ENCODE data around the gene CNTFR.

CNTFR gene

GRCh38 chr9:34562135-34562745 lies 27.3 kb downstream of the CNTFR start:
- Mint-ChIP-seq H3K4me1 (no peaks in the 10 kb centered on the region), H3K36me3 (peaks cover 2% of the 10 kb centered on the region), H3K27ac (no peak overlapping the region), H3K9me3 (no peaks in the 10 kb centered on the region), H3K27me3 (peaks cover 45% of the 10 kb centered on the region), H3K4me3 (no peak overlapping the region)
- ATAC-seq (ENCODE audit: low read depth) (no peak), DNase-seq (ENCODE audit: low spot score in 2 of 2) (no peak)

- Mint-ChIP-seq H3K4me1 (no peaks in the 10 kb centered on the region), H3K9me3 (no peaks in the 10 kb centered on the region), H3K27me3 (peaks cover 44% of the 10 kb centered on the region), H3K4me3 (no peak overlapping the region), H3K27ac (no peak overlapping the region), H3K36me3 (peaks cover 2% of the 10 kb centered on the region)
- DNase-seq (ENCODE audit: low spot score in 2 of 2): no peak
- ATAC-seq (ENCODE audit: low read depth): no peak
Measured at GRCh38 chr9:34560599-34561214, 28.8 kb downstream of the CNTFR start.

GRCh38 chr9:34559624-34560455 lies 29.7 kb downstream of the CNTFR start:
- DNase-seq (ENCODE audit: low spot score in 2 of 2): no peak
- no peak for ATAC-seq (ENCODE audit: low read depth)
- Mint-ChIP-seq H3K27ac (no peak overlapping the region), H3K4me1 (no peaks in the 10 kb centered on the region), H3K27me3 (peaks cover 39% of the 10 kb centered on the region), H3K36me3 (peaks cover 2% of the 10 kb centered on the region), H3K4me3 (no peak overlapping the region), H3K9me3 (no peaks in the 10 kb centered on the region)

GRCh38 chr9:34558919-34559623 lies 30.5 kb downstream of the CNTFR start:
- Mint-ChIP-seq H3K27ac (no peak overlapping the region), H3K9me3 (no peaks in the 10 kb centered on the region), H3K4me3 (no peak overlapping the region), H3K4me1 (no peaks in the 10 kb centered on the region), H3K27me3 (peaks cover 39% of the 10 kb centered on the region), H3K36me3 (peaks cover 2% of the 10 kb centered on the region)
- ATAC-seq (ENCODE audit: low read depth) (no peak), DNase-seq (ENCODE audit: low spot score in 2 of 2) (no peak)

- no peak for DNase-seq (ENCODE audit: low spot score in 2 of 2)
- ATAC-seq (ENCODE audit: low read depth): no peak
- H3K27me3 Mint-ChIP-seq: peaks cover 32% of the 10 kb centered on the region
- H3K9me3 Mint-ChIP-seq: no peaks in the 10 kb centered on the region
- H3K27ac Mint-ChIP-seq: no peak overlapping the region
- no peak overlapping the region for H3K4me3 Mint-ChIP-seq
- H3K4me1 Mint-ChIP-seq: no peaks in the 10 kb centered on the region
- H3K36me3 Mint-ChIP-seq: peaks cover 2% of the 10 kb centered on the region
Measured at GRCh38 chr9:34558364-34558763, 31.2 kb downstream of the CNTFR start.

GRCh38 chr9:34557426-34558321 lies 31.9 kb downstream of the CNTFR start:
- Mint-ChIP-seq H3K27me3 (peaks cover 31% of the 10 kb centered on the region), H3K9me3 (no peaks in the 10 kb centered on the region), H3K4me1 (no peaks in the 10 kb centered on the region), H3K36me3 (peaks cover under 1% of the 10 kb centered on the region), H3K27ac (no peak overlapping the region), H3K4me3 (no peak overlapping the region)
- no peak for ATAC-seq (ENCODE audit: low read depth)
- no peak for DNase-seq (ENCODE audit: low spot score in 2 of 2)

GRCh38 chr9:34556949-34557348 lies 32.6 kb downstream of the CNTFR start:
- no peak overlapping the region for H3K27ac Mint-ChIP-seq
- DNase-seq (ENCODE audit: low spot score in 2 of 2): no peak
- no peak overlapping the region for H3K4me3 Mint-ChIP-seq
- no peaks in the 10 kb centered on the region for H3K9me3 Mint-ChIP-seq
- H3K27me3 Mint-ChIP-seq: peaks cover 32% of the 10 kb centered on the region
- no peaks in the 10 kb centered on the region for H3K36me3 Mint-ChIP-seq
- no peaks in the 10 kb centered on the region for H3K4me1 Mint-ChIP-seq
- no peak for ATAC-seq (ENCODE audit: low read depth)

GRCh38 chr9:34555936-34556525 lies 33.5 kb downstream of the CNTFR start:
- Mint-ChIP-seq H3K9me3 (no peaks in the 10 kb centered on the region), H3K36me3 (no peaks in the 10 kb centered on the region), H3K27ac (no peak overlapping the region), H3K4me3 (no peak overlapping the region), H3K27me3 (peaks cover 34% of the 10 kb centered on the region), H3K4me1 (no peaks in the 10 kb centered on the region)
- ATAC-seq (ENCODE audit: low read depth) (no peak), DNase-seq (ENCODE audit: low spot score in 2 of 2) (no peak)

- Mint-ChIP-seq H3K36me3 (no peaks in the 10 kb centered on the region), H3K4me3 (no peak overlapping the region), H3K4me1 (no peaks in the 10 kb centered on the region), H3K27ac (no peak overlapping the region), H3K9me3 (no peaks in the 10 kb centered on the region), H3K27me3 (peaks cover 34% of the 10 kb centered on the region)
- ATAC-seq (ENCODE audit: low read depth) (no peak), DNase-seq (ENCODE audit: low spot score in 2 of 2) (no peak)
Measured at GRCh38 chr9:34555500-34555899, 34.0 kb downstream of the CNTFR start.

GRCh38 chr9:34555002-34555348 lies 34.5 kb downstream of the CNTFR start:
- DNase-seq (ENCODE audit: low spot score in 2 of 2): no peak
- Mint-ChIP-seq H3K9me3 (no peaks in the 10 kb centered on the region), H3K36me3 (no peaks in the 10 kb centered on the region), H3K4me1 (no peaks in the 10 kb centered on the region), H3K27me3 (peaks cover 30% of the 10 kb centered on the region), H3K4me3 (no peak overlapping the region), H3K27ac (no peak overlapping the region)
- no peak for ATAC-seq (ENCODE audit: low read depth)

- H3K4me3 Mint-ChIP-seq: no peak overlapping the region
- H3K4me1 Mint-ChIP-seq: no peaks in the 10 kb centered on the region
- peaks cover 28% of the 10 kb centered on the region for H3K27me3 Mint-ChIP-seq
- ATAC-seq (ENCODE audit: low read depth) (no peak), DNase-seq (ENCODE audit: low spot score in 2 of 2) (no peak)
- no peaks in the 10 kb centered on the region for H3K9me3 Mint-ChIP-seq
- no peak overlapping the region for H3K27ac Mint-ChIP-seq
- H3K36me3 Mint-ChIP-seq: no peaks in the 10 kb centered on the region
Measured at GRCh38 chr9:34554211-34555001, 35.1 kb downstream of the CNTFR start.

GRCh38 chr9:34553511-34554021 lies 36.0 kb downstream of the CNTFR start:
- DNase-seq (ENCODE audit: low spot score in 2 of 2): no peak
- no peak overlapping the region for H3K4me3 Mint-ChIP-seq
- no peak for ATAC-seq (ENCODE audit: low read depth)
- no peak overlapping the region for H3K27ac Mint-ChIP-seq
- H3K9me3 Mint-ChIP-seq: no peaks in the 10 kb centered on the region
- no peaks in the 10 kb centered on the region for H3K36me3 Mint-ChIP-seq
- no peaks in the 10 kb centered on the region for H3K4me1 Mint-ChIP-seq
- H3K27me3 Mint-ChIP-seq: peaks cover 24% of the 10 kb centered on the region

Data from memory B cell (primary cell).